ENCODE data around the gene HMMR. TPM values are rescaled to one million over a fixed set of nuclear protein-coding genes. Genes with fewer than 3 reads are reported as not detected.

HMMR gene
- total RNA-seq, 1 experiment from 2014 or later: 74.6 TPM

- Histone ChIP-seq H3K9me3 (ENCODE audit: low read length) (no peaks in the 10 kb centered on the region), H3K4me2 (ENCODE audit: low read length) (no peak overlapping the region), H3K27me3 (ENCODE audit: low read length) (no peaks in the 10 kb centered on the region), H4K20me1 (ENCODE audit: low read length) (no peaks in the 10 kb centered on the region), H2AFZ (ENCODE audit: low read length) (no peak overlapping the region), H3K9me2 (replicated peaks; ENCODE audit: low read length) (no peaks in the 10 kb centered on the region), H3K36me3 (ENCODE audit: low read depth, low read length) (peaks cover 56% of the 10 kb centered on the region), H3K4me1 (ENCODE audit: insufficient read depth, low read length) (no peaks in the 10 kb centered on the region), H3K79me2 (ENCODE audit: low read length) (no peaks in the 10 kb centered on the region), H3K9ac (ENCODE audit: low read length) (no peak overlapping the region), H3F3A (ENCODE audit: low read length, unreplicated experiment) (no peaks in the 10 kb centered on the region), H3K27ac (ENCODE audit: low read length) (no peak overlapping the region), H3K4me3 (ENCODE audit: low read length) (no peak overlapping the region)
- ChIA-PET CTCF (no interaction called here), POLR2A (ENCODE audit: unreplicated experiment) (no interaction called here)
- intact Hi-C loops (cut with micrococcal nuclease): no loop called here
- no TSS peak for BruUV-seq (replicated peaks)
- ATAC-seq (no peak), DNase-seq (no peak)
- TF ChIP-seq EZH2 (IDR thresholded peaks at IDR 0.05; ENCODE audit: low read length, unreplicated experiment) (no peak), CTCF (conservative IDR thresholded peaks at IDR 0.05; ENCODE audit: low read depth, low read length) (no peak), EZH2phosphoT487 (IDR thresholded peaks at IDR 0.05; ENCODE audit: borderline replicate concordance, low read length) (no peak)
Measured at GRCh38 chr5:163447191-163447590, 13.2 kb upstream of the HMMR start.

GRCh38 chr5:163447875-163448274 is 12.6 kb upstream of the HMMR start:
- no peak overlapping the region for H3K4me3 ChIP-seq (ENCODE audit: low read length)
- no peaks in the 10 kb centered on the region for H3K9me2 ChIP-seq (replicated peaks; ENCODE audit: low read length)
- BruUV-seq (replicated peaks): no TSS peak
- intact Hi-C loops (cut with micrococcal nuclease): no loop called here
- ChIA-PET CTCF (no interaction called here), POLR2A (ENCODE audit: unreplicated experiment) (no interaction called here)
- H3K9me3 ChIP-seq (ENCODE audit: low read length): no peaks in the 10 kb centered on the region
- TF ChIP-seq EZH2 (IDR thresholded peaks at IDR 0.05; ENCODE audit: low read length, unreplicated experiment) (no peak), CTCF (conservative IDR thresholded peaks at IDR 0.05; ENCODE audit: low read depth, low read length) (no peak), EZH2phosphoT487 (IDR thresholded peaks at IDR 0.05; ENCODE audit: borderline replicate concordance, low read length) (no peak)
- no peak overlapping the region for H3K27ac ChIP-seq (ENCODE audit: low read length)
- H3K9ac ChIP-seq (ENCODE audit: low read length): no peak overlapping the region
- no peaks in the 10 kb centered on the region for H3K4me1 ChIP-seq (ENCODE audit: insufficient read depth, low read length)
- no peaks in the 10 kb centered on the region for H3F3A ChIP-seq (ENCODE audit: low read length, unreplicated experiment)
- H3K79me2 ChIP-seq (ENCODE audit: low read length): no peaks in the 10 kb centered on the region
- no peaks in the 10 kb centered on the region for H4K20me1 ChIP-seq (ENCODE audit: low read length)
- no peak for ATAC-seq
- no peak overlapping the region for H3K4me2 ChIP-seq (ENCODE audit: low read length)
- no peak for DNase-seq
- H3K36me3 ChIP-seq (ENCODE audit: low read depth, low read length): peaks cover 51% of the 10 kb centered on the region
- H2AFZ ChIP-seq (ENCODE audit: low read length): no peak overlapping the region
- no peaks in the 10 kb centered on the region for H3K27me3 ChIP-seq (ENCODE audit: low read length)

GRCh38 chr5:163448491-163448890 is 11.9 kb upstream of the HMMR start:
- DNase-seq (no peak), ATAC-seq (no peak)
- Histone ChIP-seq H3K27me3 (ENCODE audit: low read length) (no peaks in the 10 kb centered on the region), H3K4me2 (ENCODE audit: low read length) (no peak overlapping the region), H3F3A (ENCODE audit: low read length, unreplicated experiment) (no peaks in the 10 kb centered on the region), H3K27ac (ENCODE audit: low read length) (no peak overlapping the region), H3K9me3 (ENCODE audit: low read length) (no peaks in the 10 kb centered on the region), H3K36me3 (ENCODE audit: low read depth, low read length) (peaks cover 50% of the 10 kb centered on the region), H4K20me1 (ENCODE audit: low read length) (no peaks in the 10 kb centered on the region), H3K9ac (ENCODE audit: low read length) (no peak overlapping the region), H2AFZ (ENCODE audit: low read length) (no peak overlapping the region), H3K4me3 (ENCODE audit: low read length) (no peak overlapping the region), H3K79me2 (ENCODE audit: low read length) (no peaks in the 10 kb centered on the region), H3K4me1 (ENCODE audit: insufficient read depth, low read length) (no peaks in the 10 kb centered on the region), H3K9me2 (replicated peaks; ENCODE audit: low read length) (no peaks in the 10 kb centered on the region)
- TF ChIP-seq EZH2phosphoT487 (IDR thresholded peaks at IDR 0.05; ENCODE audit: borderline replicate concordance, low read length): no peak
- no peak for TF ChIP-seq EZH2 (IDR thresholded peaks at IDR 0.05; ENCODE audit: low read length, unreplicated experiment)
- TF ChIP-seq CTCF (conservative IDR thresholded peaks at IDR 0.05; ENCODE audit: low read depth, low read length): no peak
- CTCF ChIA-PET: no interaction called here
- intact Hi-C loops (cut with micrococcal nuclease): no loop called here
- POLR2A ChIA-PET (ENCODE audit: unreplicated experiment): interaction anchor here (0.7 kb wide), 2 partner anchors 9 to 11 kb away, joined by 3 to 5 read pairs; partner anchors contain the start of gene CCNG1
- BruUV-seq (replicated peaks): no TSS peak

All from PC-3 (cell line).